ENCODE measurements around the gene CHN2. TPM values are rescaled to one million over a fixed set of nuclear protein-coding genes. Genes with fewer than 3 reads are reported as not detected.

Gene CHN2
- total RNA-seq, 1 donor: under 0.01 TPM

- DNase-seq (ENCODE audit: low read depth): no peak
- TF ChIP-seq CTCF (IDR thresholded peaks at IDR 0.05; ENCODE audit: insufficient read depth, low read depth, low read length): no peak
Measured at GRCh38 chr7:29431686-29432085, 237.1 kb downstream of the CHN2 start.

GRCh38 chr7:29432721-29433120 is 238.1 kb downstream of the CHN2 start:
- no peak overlapping the region for H3K4me3 ChIP-seq (ENCODE audit: low read depth, low read length)
- no peak for TF ChIP-seq CTCF (IDR thresholded peaks at IDR 0.05; ENCODE audit: insufficient read depth, low read depth, low read length)
- DNase-seq (ENCODE audit: low read depth): no peak

More at GRCh38 chr7:29431686-29432085, 237.1 kb downstream of the CHN2 start:
- H3K4me3 ChIP-seq (ENCODE audit: low read depth, low read length): no peak overlapping the region

- no peak overlapping the region for H3K4me3 ChIP-seq (ENCODE audit: low read depth, low read length)
- no peak for TF ChIP-seq CTCF (IDR thresholded peaks at IDR 0.05; ENCODE audit: insufficient read depth, low read depth, low read length)
Measured at GRCh38 chr7:29434380-29434768, 239.8 kb downstream of the CHN2 start.

GRCh38 chr7:29435167-29435566 is 240.6 kb downstream of the CHN2 start:
- H3K4me3 ChIP-seq (ENCODE audit: low read depth, low read length): no peak overlapping the region
- no peak for TF ChIP-seq CTCF (IDR thresholded peaks at IDR 0.05; ENCODE audit: insufficient read depth, low read depth, low read length)
- DNase-seq (ENCODE audit: low read depth): no peak

More at GRCh38 chr7:29434380-29434768, 239.8 kb downstream of the CHN2 start:
- no peak for DNase-seq (ENCODE audit: low read depth)

GRCh38 chr7:29435902-29436301 is 241.3 kb downstream of the CHN2 start:
- no peak for DNase-seq (ENCODE audit: low read depth)

GRCh38 chr7:29442146-29442545 is 247.6 kb downstream of the CHN2 start:
- H3K4me3 ChIP-seq (ENCODE audit: low read depth, low read length): no peak overlapping the region
- peak; percentile 10 for DNase-seq (ENCODE audit: low read depth)
- no peak for TF ChIP-seq CTCF (IDR thresholded peaks at IDR 0.05; ENCODE audit: insufficient read depth, low read depth, low read length)

More at GRCh38 chr7:29435902-29436301, 241.3 kb downstream of the CHN2 start:
- TF ChIP-seq CTCF (IDR thresholded peaks at IDR 0.05; ENCODE audit: insufficient read depth, low read depth, low read length): no peak
- H3K4me3 ChIP-seq (ENCODE audit: low read depth, low read length): no peak overlapping the region

- TF ChIP-seq CTCF (IDR thresholded peaks at IDR 0.05; ENCODE audit: insufficient read depth, low read depth, low read length): no peak
- DNase-seq (ENCODE audit: low read depth): no peak
- H3K4me3 ChIP-seq (ENCODE audit: low read depth, low read length): no peak overlapping the region
Measured at GRCh38 chr7:29443552-29443951, 249.0 kb downstream of the CHN2 start.

Measured in fibroblast of villous mesenchyme (primary cell).